Kidney (tissue), 14 donors: ENCODE data around the gene HIVEP3. TPM values are rescaled to one million over a fixed set of nuclear protein-coding genes. Genes with fewer than 3 reads are reported as not detected.

Experiments
- DNase-seq, 5 donors: peaks; one replicate each; pipeline ENCODE4 v3.0.0-alpha.2; 2013 to 2020
- FAIRE-seq: peaks from 2 replicates; lab custom pipeline; 2012; peaks lifted over from hg19 to GRCh38; lab: Jason Lieb, UNC
- H3K27ac ChIP-seq, 2 donors: one replicate each; pipeline ENCODE4 v1.7.0; 2013; ENCODE audit warnings: low read depth in 2 of 2, low read length in 2 of 2, inconsistent platforms in 1 of 2
- H3K27me3 ChIP-seq: one replicate; pipeline ENCODE4 v1.7.1; 2013; ENCODE audit warnings: low read length, inconsistent platforms; ENCODE audit not compliant: control insufficient read depth, insufficient read depth
- H3K36me3 ChIP-seq, 3 donors: one replicate each; pipeline versions ENCODE4 v1.7.0 to v1.7.1; 2013; ENCODE audit warnings: low read length in 3 of 3, control low read depth in 1 of 3, inconsistent platforms in 1 of 3; ENCODE audit not compliant: insufficient read depth in 3 of 3, control insufficient read depth in 2 of 3
- H3K4me1 ChIP-seq, 3 donors: one replicate each; pipeline versions ENCODE4 v1.7.0 to v1.7.1; 2013; ENCODE audit warnings: low read length in 3 of 3, inconsistent platforms in 1 of 3, low read depth in 1 of 3; ENCODE audit not compliant: control insufficient read depth in 2 of 3, insufficient read depth in 2 of 3
- H3K4me3 ChIP-seq, 3 donors: one replicate each; pipeline versions ENCODE4 v1.7.0 to v1.8.1; 2013; ENCODE audit warnings: low read length in 3 of 3, control low read depth in 1 of 3, inconsistent platforms in 1 of 3
- H3K9ac ChIP-seq, 3 donors: one replicate each; pipeline versions ENCODE4 v1.7.0 to v1.7.1; 2013; ENCODE audit warnings: low read length in 3 of 3, control low read depth in 1 of 3, inconsistent platforms in 1 of 3
- H3K9me3 ChIP-seq, 3 donors: one replicate each; pipeline versions ENCODE4 v1.7.0 to v1.7.1; 2013; ENCODE audit warnings: low read length in 3 of 3, control low read depth in 1 of 3, inconsistent platforms in 1 of 3; ENCODE audit not compliant: control insufficient read depth in 2 of 3, insufficient read depth in 1 of 3
- CTCF ChIP-seq: IDR thresholded peaks from 3 replicates; pipeline ENCODE4 v1.5.1; 2012; ENCODE audit warnings: mild to moderate bottlenecking, moderate library complexity, borderline replicate concordance; ENCODE audit not compliant: insufficient read depth; ENCODE audit errors: extremely low read depth
- intact Hi-C: fragments of 100-400 bp; cut with DNase I; formaldehyde crosslinking; loops from one replicate; pipeline ENCODE4 v1.11.1; 2022
- polyA plus RNA-seq: library from polyadenylated mRNA; stranded (reverse); fragments of 350-450 nt; fragmentation: Illumina TruSeq; extraction: RNeasy Lipid Tissue Mini Kit (QIAGEN cat#74804); gene quantifications from one replicate; pipeline ENCODE4 v1.2.3, GENCODE V29; 2014; ENCODE audit warnings: low read depth, low replicate concordance; ENCODE audit not compliant: insufficient read depth
- total RNA-seq: library from RNA; stranded (reverse); fragmentation: NEBNext Ultra II Directional; extraction: Animal tissue kit (Norgen Biotek cat#: 25700); gene quantifications from one replicate; pipeline ENCODE4 v1.2.1, GENCODE V29; 2021
- donor health status: control.
- donor health status: control.
- donor health status: control.
- donor health status: control.
- donor health status: control.
- donor health status: DM: yes; HTN: yes; CAD: no.
- donor health status: Normal renal cell carcinoma (clear cell type).

Gene HIVEP3
- total and polyA plus RNA-seq, 2 donors from 2014 or later: 3.5 to 11.0 TPM

- Histone ChIP-seq H3K4me3 (no peak overlapping the region), H3K4me1 (peaks cover 0 to 16% (median 14%) of the 10 kb centered on the region in 3 donors), H3K27me3 (no peaks in the 10 kb centered on the region), H3K9me3 (no peaks in the 10 kb centered on the region), H3K9ac (no peak overlapping the region), H3K36me3 (no peaks in the 10 kb centered on the region), H3K27ac (no peak overlapping the region)
- TF ChIP-seq CTCF: no peak
- DNase-seq (no peak), FAIRE-seq (no peak)
- intact Hi-C loops: no loop called here
Observed at GRCh38 chr1:41889506-41890414, 29.0 kb downstream of the HIVEP3 start.

- H3K4me3 ChIP-seq: no peak overlapping the region
- FAIRE-seq (no peak), DNase-seq (no peak)
- no peak for TF ChIP-seq CTCF
- no peaks in the 10 kb centered on the region for H3K27me3 ChIP-seq
- H3K4me1 ChIP-seq: peaks cover 0 to 14% (median 13%) of the 10 kb centered on the region in 3 donors
- intact Hi-C loops: no loop called here
- no peaks in the 10 kb centered on the region for H3K36me3 ChIP-seq
- H3K9me3 ChIP-seq: no peaks in the 10 kb centered on the region
- no peak overlapping the region for H3K27ac ChIP-seq
- H3K9ac ChIP-seq: no peak overlapping the region
Observed at GRCh38 chr1:41888756-41889155, 30.0 kb downstream of the HIVEP3 start.

GRCh38 chr1:41887365-41887764, 31.4 kb downstream of the HIVEP3 start:
- DNase-seq (no peak), FAIRE-seq (no peak)
- Histone ChIP-seq H3K36me3 (no peaks in the 10 kb centered on the region), H3K9ac (no peak overlapping the region), H3K4me3 (no peak overlapping the region), H3K4me1 (peaks cover 0 to 13% (median 10%) of the 10 kb centered on the region in 3 donors), H3K27ac (no peak overlapping the region), H3K27me3 (no peaks in the 10 kb centered on the region), H3K9me3 (no peaks in the 10 kb centered on the region)
- intact Hi-C loops: no loop called here
- TF ChIP-seq CTCF: no peak
